ENCODE data around the gene LYPLAL1. TPM values are rescaled to one million over a fixed set of nuclear protein-coding genes. Genes with fewer than 3 reads are reported as not detected.

The LYPLAL1 gene
- total RNA-seq, 1 experiment from 2014 or later, result 21.1 TPM

- H3K79me1 ChIP-seq (ENCODE audit: insufficient read depth, low read depth, low read length, poor library complexity, severe bottlenecking), result no peaks in the 10 kb centered on the region
- no peak overlapping the region for H3K27ac ChIP-seq (ENCODE audit: insufficient read length, low read depth, low read length)
- H3K27me3 ChIP-seq (ENCODE audit: insufficient read depth, low read length), result no peaks in the 10 kb centered on the region
- no peaks in the 10 kb centered on the region for H4K20me1 ChIP-seq (ENCODE audit: control insufficient read depth, insufficient read depth, insufficient read length)
- H3K9ac ChIP-seq (ENCODE audit: extremely low read depth, insufficient read length, low read length), result no peak overlapping the region
- H2AK5ac ChIP-seq (ENCODE audit: insufficient read length, low read length), result no peak overlapping the region
- WGBS (ENCODE audit: extremely low coverage, insufficient read length, low lambda C conversion rate), result no CpG with 5 or more reads among the region's 1 CpG
- H2BK12ac ChIP-seq (ENCODE audit: insufficient read length, low read depth, low read length), result no peak overlapping the region
- H4K8ac ChIP-seq (replicated peaks; ENCODE audit: insufficient read length, low read depth, low read length), result no peak overlapping the region
- peaks cover 18% of the 10 kb centered on the region in 2 experiments for H3K4me1 Mint-ChIP-seq
- H3K4me3 Mint-ChIP-seq, result no peak overlapping the region
- H3K56ac ChIP-seq (ENCODE audit: insufficient read length, low read depth, low read length), result no peak overlapping the region
- no peak overlapping the region for H2AFZ ChIP-seq (ENCODE audit: low read length)
- H3K4me1 ChIP-seq (ENCODE audit: insufficient read depth, low read length), result no peaks in the 10 kb centered on the region
- H3K9me3 ChIP-seq (ENCODE audit: control insufficient read depth, low read depth, low read length), result no peaks in the 10 kb centered on the region
- no peak overlapping the region for H3K4ac ChIP-seq (ENCODE audit: low read depth, low read length)
- no peaks in the 10 kb centered on the region; a peak in 2 of 5 replicates for H3K9me3 Mint-ChIP-seq
- H3K23me2 ChIP-seq (ENCODE audit: insufficient read length, low read depth, low read length, poor library complexity, severe bottlenecking), result peaks cover 9% of the 10 kb centered on the region
- no peak overlapping the region for H3K23ac ChIP-seq (ENCODE audit: insufficient read length, low read depth, low read length)
- H3T11ph ChIP-seq (ENCODE audit: low read length), result no peak overlapping the region
- H3K14ac ChIP-seq (ENCODE audit: insufficient read depth, low read length), result no peak overlapping the region
- no peak overlapping the region for H2BK15ac ChIP-seq (ENCODE audit: low read depth, low read length)
- no peaks in the 10 kb centered on the region for H3K27me3 Mint-ChIP-seq (ENCODE audit: low read depth)
- H3K79me2 ChIP-seq (ENCODE audit: insufficient read depth, low read length), result no peaks in the 10 kb centered on the region
- no peak for TF ChIP-seq CTCF (conservative IDR thresholded peaks at IDR 0.05)
- no peak overlapping the region for H3K4me2 ChIP-seq (ENCODE audit: insufficient read depth, insufficient read length, low read length)
- no peak overlapping the region for H2BK5ac ChIP-seq (ENCODE audit: insufficient read length, low read length)
- no peak overlapping the region for H2BK120ac ChIP-seq (ENCODE audit: low read depth, low read length, poor library complexity, severe bottlenecking)
- no peak overlapping the region for H2BK20ac ChIP-seq (ENCODE audit: low read depth, low read length, poor library complexity, severe bottlenecking)
- no peak overlapping the region for H4K91ac ChIP-seq (ENCODE audit: insufficient read length, low read depth, low read length)
- no peak overlapping the region for H3K27ac Mint-ChIP-seq
- H3K18ac ChIP-seq (ENCODE audit: insufficient read length, low read depth, low read length), result no peak overlapping the region
- H3K36me3 Mint-ChIP-seq (ENCODE audit: insufficient read depth in 1 of 3, low read depth in 3 of 3), result no peaks in the 10 kb centered on the region
- no peak for DNase-seq
- no peak overlapping the region for H4K5ac ChIP-seq (ENCODE audit: insufficient read length, low read depth, low read length)
These were observed 2.3 kb upstream of the LYPLAL1 start for GRCh38 chr1:219171192-219171935.
